ENCODE results near the gene GAA. TPM values are rescaled to one million over a fixed set of nuclear protein-coding genes. Genes with fewer than 3 reads are reported as not detected.

The GAA gene
- total and polyA plus RNA-seq, 2 of the 13 experiments (the other 11 are each of a cell fraction or from before 2014, with no cell fraction given) = 21.6 to 36.4 TPM

GRCh38 chr17:80097127-80097621, 4.2 kb upstream of the GAA start:
- Histone ChIP-seq H3K4me2 (ENCODE audit: low read depth, low read length) (peak overlapping the region; percentile 54), H3K4me3 (replicated peaks in 1 of 3; ENCODE audit: insufficient read depth in 1 of 3, low read depth in 2 of 3, low read length in 3 of 3) (peak overlapping the region in 1 of 3 experiments; percentile 42; a peak in 1 of 6 replicates), H3K79me2 (ENCODE audit: insufficient read depth, low read length) (peaks cover 7% of the 10 kb centered on the region), H3K9me3 (ENCODE audit: low read length) (no peaks in the 10 kb centered on the region), H4K20me1 (ENCODE audit: insufficient read depth, low read length) (no peaks in the 10 kb centered on the region), H3K36me3 (replicated peaks in 1 of 2; ENCODE audit: control insufficient read depth in 1 of 2, insufficient read depth in 2 of 2, low read length in 2 of 2) (no peaks in the 10 kb centered on the region), H3K9ac (ENCODE audit: insufficient read depth, low read depth, low read length) (no peak overlapping the region), H3K27me3 (ENCODE audit: control insufficient read depth in 1 of 2, insufficient read depth in 2 of 2, low read length in 2 of 2) (peaks cover 5 to 45% of the 10 kb centered on the region in 2 experiments; a peak in 4 of 5 replicates), H2AFZ (ENCODE audit: low read length) (no peak overlapping the region), H3K27ac (ENCODE audit: extremely low read length, insufficient read depth, low read length) (no peak overlapping the region), H3K4me1 (ENCODE audit: insufficient read depth, low read length) (peaks cover 47% of the 10 kb centered on the region)
- FAIRE-seq (no peak), ATAC-seq (peak; percentile 4; the same call in 2 of the 3 replicates), DNase-seq (ENCODE audit: low spot score) (no peak)
- BruUV-seq (replicated peaks) = no TSS peak
- ChIA-PET POLR2A (no interaction called here), CTCF (ENCODE audit: low intra/inter-chr PET ratio, low total read pairs) (no interaction called here)
- intact Hi-C loops (cut with micrococcal nuclease; ENCODE audit: unreplicated experiment) = no loop called here
- in situ Hi-C loops (cut with HindIII; ENCODE audit: extremely low pct_ligation_motif_present, low pct_unique_long_range_greater_than_20kb) = no loop called here
- WGBS (ENCODE audit: low lambda C conversion rate) = 7% methylated on average over 17 of the region's 17 CpGs
- TF ChIP-seq ARID4A (CRISPR knock-in tag; IDR thresholded peaks at IDR 0.05; ENCODE audit: borderline replicate concordance) (peak; percentile 31; the same call in 1 of the 2 replicates), UBTF (CRISPR knock-in tag; IDR thresholded peaks at IDR 0.05) (0 out of 2 replicates have a peak, but pooled peaks have one; percentile 13), REXO4 (CRISPR knock-in tag; IDR thresholded peaks at IDR 0.05; ENCODE audit: borderline replicate concordance) (0 out of 2 replicates have a peak, but pooled peaks have one; percentile 63), TFE3 (CRISPR knock-in tag; IDR thresholded peaks at IDR 0.05) (peak; percentile 24; the same call in 1 of the 2 replicates), RNF2 (conservative IDR thresholded peaks at IDR 0.05; ENCODE audit: low read depth) (peak; percentile 77), ZNF431 (CRISPR knock-in tag; IDR thresholded peaks at IDR 0.05; ENCODE audit: borderline replicate concordance, low read depth) (peak; percentile 59; the same call in 1 of the 2 replicates), ZNF782 (CRISPR knock-in tag; IDR thresholded peaks at IDR 0.05; ENCODE audit: borderline replicate concordance) (peak; percentile 47; the same call in 1 of the 2 replicates), ZNF430 (CRISPR knock-in tag; IDR thresholded peaks at IDR 0.05) (0 out of 2 replicates have a peak, but pooled peaks have one; percentile 22), GATA4 (IDR thresholded peaks at IDR 0.05; ENCODE audit: borderline replicate concordance, low read depth) (no peak), HOXA9 (CRISPR knock-in tag; IDR thresholded peaks at IDR 0.05; ENCODE audit: borderline replicate concordance) (peak; percentile 25; the same call in 1 of the 2 replicates), SAP130 (CRISPR knock-in tag; IDR thresholded peaks at IDR 0.05; ENCODE audit: low read depth) (peak; percentile 9; the same call in 1 of the 2 replicates), MTERF4 (CRISPR knock-in tag; IDR thresholded peaks at IDR 0.05) (0 out of 2 replicates have a peak, but pooled peaks have one; percentile 43), ZNF563 (CRISPR knock-in tag; IDR thresholded peaks at IDR 0.05) (peak; percentile 39; the same call in 1 of the 2 replicates), ZNF343 (CRISPR knock-in tag; IDR thresholded peaks at IDR 0.05) (0 out of 2 replicates have a peak, but pooled peaks have one; percentile 33)

Data from HepG2 (cell line).